ENCODE results near the gene DYSF. TPM values are rescaled to one million over a fixed set of nuclear protein-coding genes. Genes with fewer than 3 reads are reported as not detected.

Gene DYSF
- total RNA-seq, 1 experiment from 2014 or later, result 0.89 TPM

DNA sequence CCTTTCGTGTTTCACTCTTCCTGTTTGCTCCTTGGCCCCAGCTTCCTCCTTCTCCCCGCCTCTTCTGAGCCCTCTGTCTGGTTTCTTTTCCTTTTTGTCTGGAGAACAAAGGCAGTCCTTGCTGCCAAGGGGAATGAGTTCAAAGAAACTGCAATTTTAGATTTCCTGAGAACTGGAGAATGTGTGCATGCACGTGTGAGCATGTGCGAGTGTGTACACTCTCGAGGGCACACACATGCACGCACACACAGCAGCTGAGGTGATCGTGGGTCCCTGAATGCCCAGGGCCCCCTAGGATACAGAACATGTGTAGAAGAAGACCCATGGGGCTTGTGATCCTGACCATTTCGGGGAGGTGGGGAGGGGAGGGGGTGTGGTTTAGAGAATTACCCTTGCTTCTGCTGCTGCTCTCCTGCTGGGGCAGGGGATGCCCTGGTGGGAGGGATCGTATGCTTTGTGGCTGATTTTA, 151.8 kb downstream of the DYSF start:
- Histone ChIP-seq H3K9me2 (ENCODE audit: insufficient read depth) (no peaks in the 10 kb centered on the region), H3K4me2 (ENCODE audit: low read length) (no peak overlapping the region), H3K9me3 (ENCODE audit: control insufficient read depth in 1 of 2, insufficient read depth in 1 of 2, low read depth in 1 of 2, low read length in 2 of 2) (no peaks in the 10 kb centered on the region), H3K36me3 (ENCODE audit: control insufficient read depth in 1 of 2, insufficient read depth in 2 of 2, low read length in 2 of 2) (no peaks in the 10 kb centered on the region), H3K79me2 (ENCODE audit: insufficient read depth, low read length) (no peaks in the 10 kb centered on the region), H3K27me3 (ENCODE audit: insufficient read depth, low read length) (peaks cover 14% of the 10 kb centered on the region; the same call in 1 of the 2 replicates), H2AFZ (ENCODE audit: low read depth, low read length, poor library complexity, severe bottlenecking) (no peak overlapping the region), H3K4me1 (ENCODE audit: control insufficient read depth in 1 of 2, insufficient read depth in 2 of 2, low read length in 2 of 2) (no peaks in the 10 kb centered on the region), H3K4me3 (replicated peaks in 1 of 2; ENCODE audit: low read depth in 1 of 2, low read length in 2 of 2) (no peak overlapping the region), H3K9ac (ENCODE audit: low read length) (no peak overlapping the region), H3K27ac (ENCODE audit: low read depth, low read length) (no peak overlapping the region), H4K20me1 (ENCODE audit: insufficient read depth) (no peaks in the 10 kb centered on the region)
- no peak for TF ChIP-seq CBX3 (IDR thresholded peaks at IDR 0.05; ENCODE audit: low read depth)
- no peak for TF ChIP-seq EZH2 (IDR thresholded peaks at IDR 0.05)
- TF ChIP-seq, protein P1, sequence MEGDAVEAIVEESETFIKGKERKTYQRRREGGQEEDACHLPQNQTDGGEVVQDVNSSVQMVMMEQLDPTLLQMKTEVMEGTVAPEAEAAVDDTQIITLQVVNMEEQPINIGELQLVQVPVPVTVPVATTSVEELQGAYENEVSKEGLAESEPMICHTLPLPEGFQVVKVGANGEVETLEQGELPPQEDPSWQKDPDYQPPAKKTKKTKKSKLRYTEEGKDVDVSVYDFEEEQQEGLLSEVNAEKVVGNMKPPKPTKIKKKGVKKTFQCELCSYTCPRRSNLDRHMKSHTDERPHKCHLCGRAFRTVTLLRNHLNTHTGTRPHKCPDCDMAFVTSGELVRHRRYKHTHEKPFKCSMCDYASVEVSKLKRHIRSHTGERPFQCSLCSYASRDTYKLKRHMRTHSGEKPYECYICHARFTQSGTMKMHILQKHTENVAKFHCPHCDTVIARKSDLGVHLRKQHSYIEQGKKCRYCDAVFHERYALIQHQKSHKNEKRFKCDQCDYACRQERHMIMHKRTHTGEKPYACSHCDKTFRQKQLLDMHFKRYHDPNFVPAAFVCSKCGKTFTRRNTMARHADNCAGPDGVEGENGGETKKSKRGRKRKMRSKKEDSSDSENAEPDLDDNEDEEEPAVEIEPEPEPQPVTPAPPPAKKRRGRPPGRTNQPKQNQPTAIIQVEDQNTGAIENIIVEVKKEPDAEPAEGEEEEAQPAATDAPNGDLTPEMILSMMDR (IDR thresholded peaks at IDR 0.05 in 2 of 3, conservative IDR thresholded peaks at IDR 0.05 in 1 of 3; ENCODE audit: borderline replicate concordance in 1 of 3, insufficient read depth in 1 of 3, low read depth in 2 of 3, low read length in 2 of 3), result no peak
- TF ChIP-seq, protein P2, sequence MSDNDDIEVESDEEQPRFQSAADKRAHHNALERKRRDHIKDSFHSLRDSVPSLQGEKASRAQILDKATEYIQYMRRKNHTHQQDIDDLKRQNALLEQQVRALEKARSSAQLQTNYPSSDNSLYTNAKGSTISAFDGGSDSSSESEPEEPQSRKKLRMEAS (IDR thresholded peaks at IDR 0.05), result no peak
- TF ChIP-seq POLR2A (IDR thresholded peaks at IDR 0.05; ENCODE audit: borderline replicate concordance, extremely low read depth, insufficient read depth, insufficient read length), result no peak
- no peak for TF ChIP-seq EZH2phosphoT487 (IDR thresholded peaks at IDR 0.05; ENCODE audit: borderline replicate concordance)
- TF ChIP-seq SRF (IDR thresholded peaks at IDR 0.05; ENCODE audit: low read depth), result no peak
- TF ChIP-seq ZNF274 (IDR thresholded peaks at IDR 0.05; ENCODE audit: low read depth, low read length), result no peak
- TF ChIP-seq, protein P3, sequence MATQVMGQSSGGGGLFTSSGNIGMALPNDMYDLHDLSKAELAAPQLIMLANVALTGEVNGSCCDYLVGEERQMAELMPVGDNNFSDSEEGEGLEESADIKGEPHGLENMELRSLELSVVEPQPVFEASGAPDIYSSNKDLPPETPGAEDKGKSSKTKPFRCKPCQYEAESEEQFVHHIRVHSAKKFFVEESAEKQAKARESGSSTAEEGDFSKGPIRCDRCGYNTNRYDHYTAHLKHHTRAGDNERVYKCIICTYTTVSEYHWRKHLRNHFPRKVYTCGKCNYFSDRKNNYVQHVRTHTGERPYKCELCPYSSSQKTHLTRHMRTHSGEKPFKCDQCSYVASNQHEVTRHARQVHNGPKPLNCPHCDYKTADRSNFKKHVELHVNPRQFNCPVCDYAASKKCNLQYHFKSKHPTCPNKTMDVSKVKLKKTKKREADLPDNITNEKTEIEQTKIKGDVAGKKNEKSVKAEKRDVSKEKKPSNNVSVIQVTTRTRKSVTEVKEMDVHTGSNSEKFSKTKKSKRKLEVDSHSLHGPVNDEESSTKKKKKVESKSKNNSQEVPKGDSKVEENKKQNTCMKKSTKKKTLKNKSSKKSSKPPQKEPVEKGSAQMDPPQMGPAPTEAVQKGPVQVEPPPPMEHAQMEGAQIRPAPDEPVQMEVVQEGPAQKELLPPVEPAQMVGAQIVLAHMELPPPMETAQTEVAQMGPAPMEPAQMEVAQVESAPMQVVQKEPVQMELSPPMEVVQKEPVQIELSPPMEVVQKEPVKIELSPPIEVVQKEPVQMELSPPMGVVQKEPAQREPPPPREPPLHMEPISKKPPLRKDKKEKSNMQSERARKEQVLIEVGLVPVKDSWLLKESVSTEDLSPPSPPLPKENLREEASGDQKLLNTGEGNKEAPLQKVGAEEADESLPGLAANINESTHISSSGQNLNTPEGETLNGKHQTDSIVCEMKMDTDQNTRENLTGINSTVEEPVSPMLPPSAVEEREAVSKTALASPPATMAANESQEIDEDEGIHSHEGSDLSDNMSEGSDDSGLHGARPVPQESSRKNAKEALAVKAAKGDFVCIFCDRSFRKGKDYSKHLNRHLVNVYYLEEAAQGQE (IDR thresholded peaks at IDR 0.05; ENCODE audit: low read depth), result no peak
- TF ChIP-seq RAD21 (IDR thresholded peaks at IDR 0.05; ENCODE audit: low read depth), result no peak
- no peak for TF ChIP-seq ELF1 (IDR thresholded peaks at IDR 0.05; ENCODE audit: borderline replicate concordance, low read depth)
- intact Hi-C loops (cut with micrococcal nuclease), result no loop called here
- no peak for ATAC-seq
- no TSS peak for BruUV-seq (replicated peaks)
- POLR2A ChIA-PET, result no interaction called here
- RAD21 ChIA-PET (ENCODE audit: low non-redundant PET in 1 of 2, low total read pairs in 2 of 2, uncharacterized antibody in 2 of 2, unreplicated experiment in 2 of 2), result no interaction called here
- CTCF ChIA-PET, result no interaction called here
- no peak for DNase-seq (ENCODE audit: low read depth, low spot score)
